GM19397 (cell line): ENCODE results near the gene LYAR.
A peak's percentile ranks its signal among the peaks of the same experiment; 100 is the strongest.
"Not testable (repeated sequence)": the region's sequence is repeated elsewhere in the genome, so short reads cannot be mapped to it uniquely, and the experiment has no call there.

ENCODE experiments used
- ATAC-seq: cut with Tn5 transposase; IDR thresholded peaks from one replicate; pipeline ENCODE4 v1.9.1; 2021; ENCODE audit warnings: mild to moderate bottlenecking, moderate library complexity; ENCODE audit not compliant: unreplicated experiment

Gene LYAR

GRCh38 chr4:4269331-4269731 is 20.6 kb downstream of the LYAR start:
- no peak for ATAC-seq

DNA sequence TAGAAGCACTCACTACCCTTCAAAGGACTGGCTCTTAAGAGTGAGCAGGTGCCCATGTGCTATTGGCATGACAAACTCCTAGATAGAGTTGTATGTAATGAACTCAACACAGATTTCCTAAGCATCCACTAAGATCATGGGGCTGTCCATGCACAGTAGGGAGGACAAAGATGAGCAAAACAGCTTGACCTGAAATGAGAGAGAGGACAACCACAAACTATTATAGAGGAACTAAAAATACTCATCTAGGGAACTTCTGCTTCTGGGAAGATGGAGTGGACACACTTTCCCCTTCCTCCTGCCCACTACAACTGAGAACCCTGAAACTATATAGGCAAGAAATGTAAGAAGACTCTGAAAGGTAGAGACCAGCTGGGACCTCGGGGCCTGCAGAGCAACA is 21.2 kb downstream of the LYAR start:
- no peak for ATAC-seq

DNA sequence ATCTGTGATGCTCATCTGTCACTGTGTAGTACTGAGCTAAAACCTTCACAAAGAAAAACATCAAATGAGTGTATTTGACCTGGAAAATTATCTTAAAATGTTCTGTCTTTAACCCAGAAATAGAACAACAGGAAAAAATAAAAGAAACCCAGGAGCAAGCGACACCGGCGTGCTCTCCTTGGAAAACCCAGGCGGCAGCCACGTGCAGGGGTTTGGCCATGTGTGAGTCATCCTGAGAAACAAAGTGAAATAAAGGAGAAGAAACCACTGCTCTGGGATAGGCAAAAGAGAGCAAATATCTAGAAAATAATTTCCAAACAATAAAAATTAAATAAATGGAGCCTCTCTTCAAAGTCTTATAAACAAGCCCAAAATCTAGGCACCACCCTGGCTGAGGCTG is 22.0 kb downstream of the LYAR start:
- no peak for ATAC-seq

- ATAC-seq, result no peak
These were observed 29.7 kb downstream of the LYAR start for GRCh38 chr4:4260185-4260751.

GRCh38 chr4:4259484-4260100 is 30.4 kb downstream of the LYAR start:
- ATAC-seq, result no peak

DNA sequence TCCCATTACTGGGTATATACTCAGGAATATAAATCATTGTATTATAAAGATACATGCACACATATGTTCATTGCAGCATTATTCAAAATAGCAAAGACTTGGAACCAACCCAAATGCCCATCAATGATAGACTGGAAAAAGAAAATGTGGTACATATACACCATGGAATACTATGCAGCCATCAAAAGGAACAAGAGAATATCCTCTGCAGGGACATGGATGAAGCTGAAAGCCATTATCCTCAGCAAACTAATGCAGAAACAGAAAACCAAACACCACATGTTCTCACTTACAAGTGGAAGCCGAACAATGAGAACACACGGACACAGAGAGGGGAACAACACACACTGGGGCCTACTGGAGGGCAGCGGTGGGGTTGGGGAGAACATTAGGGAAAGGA is 32.2 kb downstream of the LYAR start:
- ATAC-seq, result not testable (repeated sequence)

- ATAC-seq, result no peak
These were observed 33.2 kb downstream of the LYAR start for GRCh38 chr4:4256799-4257198.

GRCh38 chr4:4254666-4255065 is 35.3 kb downstream of the LYAR start:
- ATAC-seq, result no peak

DNA sequence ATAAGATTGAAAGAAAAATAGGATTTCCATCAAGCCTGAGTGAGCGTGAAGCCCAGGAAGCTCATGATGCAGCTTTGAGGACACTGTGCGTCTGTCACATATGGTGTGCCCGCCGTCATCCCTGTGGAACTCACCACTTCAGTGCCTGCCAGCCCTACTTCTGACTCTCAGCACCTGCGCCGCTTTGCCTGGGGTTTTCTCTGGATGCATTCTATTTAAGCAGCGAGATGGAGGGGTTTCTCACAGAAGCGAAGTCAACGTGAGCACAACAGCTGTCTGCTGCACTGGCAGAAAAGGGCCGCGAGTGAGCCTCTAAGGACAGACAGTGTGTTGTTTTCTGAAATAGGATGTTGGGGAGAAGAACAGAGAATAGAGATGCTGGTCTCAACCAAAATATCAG is 35.8 kb downstream of the LYAR start:
- no peak for ATAC-seq

DNA sequence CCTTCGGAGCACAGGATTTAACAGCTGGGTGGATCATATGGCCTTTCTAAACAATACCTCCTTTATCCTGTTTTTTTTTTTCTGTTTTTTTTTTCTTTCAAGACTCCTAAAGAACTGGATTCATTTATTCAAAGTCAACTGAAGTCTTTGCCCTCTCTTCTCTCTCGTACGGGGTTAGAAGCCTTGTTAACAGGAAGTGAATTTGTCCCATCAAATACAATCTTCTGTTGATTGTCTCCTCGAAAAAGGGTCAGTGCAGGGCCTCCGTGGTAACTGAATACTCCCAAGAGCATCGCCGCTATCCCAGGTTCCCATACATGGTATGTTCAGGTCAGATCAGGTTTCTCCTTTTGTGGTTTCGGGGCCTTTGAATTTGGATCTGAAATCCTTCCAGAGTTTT is 40.1 kb downstream of the LYAR start:
- no peak for ATAC-seq

GRCh38 chr4:4249342-4249741 is 40.6 kb downstream of the LYAR start:
- not testable (repeated sequence) for ATAC-seq

DNA sequence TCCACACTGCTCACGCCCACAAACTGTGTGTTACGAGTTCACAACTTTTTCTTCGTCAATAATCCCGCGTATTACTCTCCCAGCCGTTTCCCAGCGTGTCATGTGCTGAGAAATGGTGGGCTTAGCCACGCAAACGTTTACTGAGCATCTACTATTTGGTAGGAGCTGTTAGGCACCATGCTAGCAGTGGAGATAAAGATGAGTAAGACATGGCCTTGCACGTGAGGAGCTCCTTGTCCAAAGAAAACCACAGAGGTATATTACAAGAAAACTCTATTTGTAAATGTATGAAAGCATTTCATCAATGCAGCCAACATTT is 41.1 kb downstream of the LYAR start:
- ATAC-seq, result no peak

GRCh38 chr4:4248029-4248884 is 41.7 kb downstream of the LYAR start, which contains the start of gene TMEM128:
TSS of gene TMEM128 (minus strand) at chr4:4248223. CDS start at chr4:4248202, 21 bp downstream.
- ATAC-seq, result peak; percentile 97

GRCh38 chr4:4247696-4248028 is 42.3 kb downstream of the LYAR start:
- ATAC-seq, result peak; percentile 15

GRCh38 chr4:4245172-4245571 is 44.8 kb downstream of the LYAR start:
- ATAC-seq, result no peak

DNA sequence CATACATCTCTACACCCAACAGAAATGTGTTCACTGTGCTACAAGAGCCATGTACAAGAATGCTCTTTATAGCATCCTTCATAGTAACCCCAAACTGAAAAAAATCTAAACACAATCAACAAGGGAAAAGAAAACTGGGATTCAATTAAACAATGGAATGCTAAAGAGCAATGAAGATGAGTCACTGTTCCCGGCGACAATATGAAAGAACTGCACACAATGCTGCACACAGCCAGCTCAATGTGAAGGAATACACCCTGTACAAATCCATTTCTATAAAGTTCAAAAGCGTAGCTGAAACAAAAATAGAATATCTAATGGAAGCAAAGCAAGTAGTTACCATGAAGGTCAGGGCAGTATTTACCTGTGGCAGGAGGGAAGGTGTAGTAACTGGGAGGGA is 50.4 kb downstream of the LYAR start:
- not testable (repeated sequence) for ATAC-seq

DNA sequence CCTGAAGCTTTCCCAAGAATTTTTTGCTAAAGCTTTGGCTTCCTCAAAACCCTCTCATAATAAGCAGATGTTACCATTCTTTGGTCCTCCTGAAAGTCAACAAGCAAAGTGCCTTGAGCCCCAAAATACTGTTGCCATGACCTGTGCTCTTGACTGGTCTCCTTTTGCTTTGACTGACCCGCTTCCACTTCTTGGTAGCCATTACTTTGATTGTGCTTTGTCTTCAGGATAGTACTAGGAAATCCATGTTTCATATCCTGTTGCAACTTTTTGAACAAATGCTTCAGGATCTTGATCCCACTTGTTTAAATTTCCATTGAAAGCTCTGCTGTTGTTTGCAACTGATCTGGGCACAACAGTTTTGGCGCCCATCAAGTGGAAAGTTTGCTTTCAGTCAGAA is 56.3 kb downstream of the LYAR start:
- ATAC-seq, result no peak

DNA sequence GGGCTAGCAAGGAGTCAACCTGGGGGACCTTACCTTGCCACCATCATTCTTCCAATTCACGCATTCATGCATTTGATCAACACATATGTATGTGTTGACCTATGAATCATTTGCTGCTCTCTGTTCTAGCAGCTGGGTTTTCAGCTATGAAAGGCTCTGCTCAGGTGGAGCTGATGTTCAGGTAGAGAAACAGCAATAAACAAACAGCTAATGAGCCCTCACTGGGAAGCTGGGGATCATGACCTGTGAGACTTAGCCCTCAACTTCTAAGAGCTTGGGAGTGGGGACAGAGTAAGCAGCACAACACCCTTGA is 61.6 kb downstream of the LYAR start:
- no peak for ATAC-seq

- ATAC-seq, result no peak
These were observed 62.2 kb downstream of the LYAR start for GRCh38 chr4:4227510-4228355.

DNA sequence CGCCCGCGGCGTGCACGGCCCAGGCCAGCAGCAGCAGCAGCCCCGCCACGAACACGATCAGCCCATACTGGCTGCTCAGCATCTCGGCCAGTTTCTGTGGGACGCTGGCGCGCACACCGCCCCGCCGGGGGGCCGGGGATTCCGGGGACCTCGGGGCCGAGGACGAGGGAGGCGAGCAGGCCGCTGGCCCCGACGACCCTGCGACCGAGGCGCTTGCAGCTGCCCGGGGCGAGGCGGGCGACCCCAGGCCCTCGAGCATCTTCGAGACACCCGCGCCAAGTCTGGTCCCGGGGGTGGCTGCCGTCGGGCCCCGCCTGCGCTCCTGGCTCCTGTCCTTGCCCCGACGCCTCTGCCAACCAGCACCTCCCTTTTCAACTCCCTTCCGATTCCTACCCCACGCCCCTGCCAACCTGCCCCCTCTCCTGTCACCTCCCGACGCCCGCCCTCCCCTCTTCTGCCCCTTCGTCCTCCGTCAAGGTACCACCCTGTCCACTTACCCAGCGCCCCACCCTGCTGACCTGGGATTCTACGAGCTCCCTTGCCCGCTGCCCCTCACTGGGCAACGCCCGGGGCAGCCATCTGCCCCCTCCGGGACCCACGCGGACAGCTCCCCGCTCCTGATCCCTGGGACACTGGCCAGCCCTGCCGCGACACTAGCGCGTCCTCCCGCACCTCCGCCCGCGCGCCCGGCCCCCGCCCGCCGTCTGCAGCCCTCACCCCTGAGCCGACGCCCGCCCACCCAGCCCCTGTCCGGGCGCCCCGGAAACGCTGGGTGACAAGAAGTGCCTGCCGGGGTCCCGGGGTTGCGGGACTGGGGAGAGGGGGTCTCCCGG is 63.1 kb downstream of the LYAR start, which contains the start of gene OTOP1:
Gene OTOP1 (minus strand): TSS at position 324 of the 833 bp plus-strand sequence. CDS start 65 bp downstream, at position 259.
- ATAC-seq, result no peak
